ENCODE measurements around the gene BSN.

The BSN gene

DNA sequence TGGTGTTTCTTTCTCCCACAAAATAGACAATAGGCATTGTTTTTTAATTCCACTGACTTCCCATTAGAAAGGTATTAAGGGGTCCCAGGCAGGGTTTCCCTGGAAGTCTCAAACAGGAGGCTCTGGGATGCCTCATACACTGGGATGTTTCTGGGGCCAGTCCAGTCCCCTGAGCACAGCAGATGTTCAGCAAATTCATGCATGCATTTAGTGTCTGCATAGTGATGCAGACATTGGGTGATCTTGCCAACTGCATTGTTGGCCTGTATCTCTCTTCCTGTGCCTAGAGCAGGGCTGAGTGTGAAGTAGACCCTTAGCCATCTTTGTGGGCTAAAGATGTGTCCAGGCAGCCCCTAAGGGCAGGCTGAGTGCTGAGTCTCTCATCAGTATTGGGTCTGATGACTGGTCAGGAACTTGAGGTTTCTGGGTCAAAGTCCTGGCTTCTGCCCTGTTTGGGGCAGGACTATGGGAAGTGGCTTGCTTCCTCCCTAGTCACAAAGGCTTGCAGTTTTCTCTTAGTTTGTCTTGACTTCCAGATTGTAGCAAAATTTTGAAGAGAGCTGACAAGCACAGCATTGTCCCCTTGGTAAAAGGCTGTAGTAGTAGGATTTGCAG, 56.5 kb downstream of the BSN start:
- TF ChIP-seq YY1 (IDR thresholded peaks at IDR 0.05; ENCODE audit: low read depth) (no peak), ZBTB7A (IDR thresholded peaks at IDR 0.05; ENCODE audit: low read depth) (no peak), NFIC (IDR thresholded peaks at IDR 0.05) (no peak), CREB1 (IDR thresholded peaks at IDR 0.05; ENCODE audit: low read depth) (no peak), CEBPB (IDR thresholded peaks at IDR 0.05) (no peak), FOXM1 (IDR thresholded peaks at IDR 0.05; ENCODE audit: borderline replicate concordance, low read depth) (no peak), RAD21 (IDR thresholded peaks at IDR 0.05; ENCODE audit: low read depth) (no peak), TEAD4 (IDR thresholded peaks at IDR 0.05) (no peak), EP300 (IDR thresholded peaks at IDR 0.05; ENCODE audit: borderline replicate concordance) (no peak), TAF1 (IDR thresholded peaks at IDR 0.05; ENCODE audit: low read depth) (no peak), TCF12 (IDR thresholded peaks at IDR 0.05; ENCODE audit: low read depth) (no peak)
- TF ChIP-seq, protein P1, sequence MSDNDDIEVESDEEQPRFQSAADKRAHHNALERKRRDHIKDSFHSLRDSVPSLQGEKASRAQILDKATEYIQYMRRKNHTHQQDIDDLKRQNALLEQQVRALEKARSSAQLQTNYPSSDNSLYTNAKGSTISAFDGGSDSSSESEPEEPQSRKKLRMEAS (IDR thresholded peaks at IDR 0.05), result no peak
- TF ChIP-seq, protein P2, sequence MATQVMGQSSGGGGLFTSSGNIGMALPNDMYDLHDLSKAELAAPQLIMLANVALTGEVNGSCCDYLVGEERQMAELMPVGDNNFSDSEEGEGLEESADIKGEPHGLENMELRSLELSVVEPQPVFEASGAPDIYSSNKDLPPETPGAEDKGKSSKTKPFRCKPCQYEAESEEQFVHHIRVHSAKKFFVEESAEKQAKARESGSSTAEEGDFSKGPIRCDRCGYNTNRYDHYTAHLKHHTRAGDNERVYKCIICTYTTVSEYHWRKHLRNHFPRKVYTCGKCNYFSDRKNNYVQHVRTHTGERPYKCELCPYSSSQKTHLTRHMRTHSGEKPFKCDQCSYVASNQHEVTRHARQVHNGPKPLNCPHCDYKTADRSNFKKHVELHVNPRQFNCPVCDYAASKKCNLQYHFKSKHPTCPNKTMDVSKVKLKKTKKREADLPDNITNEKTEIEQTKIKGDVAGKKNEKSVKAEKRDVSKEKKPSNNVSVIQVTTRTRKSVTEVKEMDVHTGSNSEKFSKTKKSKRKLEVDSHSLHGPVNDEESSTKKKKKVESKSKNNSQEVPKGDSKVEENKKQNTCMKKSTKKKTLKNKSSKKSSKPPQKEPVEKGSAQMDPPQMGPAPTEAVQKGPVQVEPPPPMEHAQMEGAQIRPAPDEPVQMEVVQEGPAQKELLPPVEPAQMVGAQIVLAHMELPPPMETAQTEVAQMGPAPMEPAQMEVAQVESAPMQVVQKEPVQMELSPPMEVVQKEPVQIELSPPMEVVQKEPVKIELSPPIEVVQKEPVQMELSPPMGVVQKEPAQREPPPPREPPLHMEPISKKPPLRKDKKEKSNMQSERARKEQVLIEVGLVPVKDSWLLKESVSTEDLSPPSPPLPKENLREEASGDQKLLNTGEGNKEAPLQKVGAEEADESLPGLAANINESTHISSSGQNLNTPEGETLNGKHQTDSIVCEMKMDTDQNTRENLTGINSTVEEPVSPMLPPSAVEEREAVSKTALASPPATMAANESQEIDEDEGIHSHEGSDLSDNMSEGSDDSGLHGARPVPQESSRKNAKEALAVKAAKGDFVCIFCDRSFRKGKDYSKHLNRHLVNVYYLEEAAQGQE (IDR thresholded peaks at IDR 0.05; ENCODE audit: low read depth), result no peak
- TF ChIP-seq, protein P3, sequence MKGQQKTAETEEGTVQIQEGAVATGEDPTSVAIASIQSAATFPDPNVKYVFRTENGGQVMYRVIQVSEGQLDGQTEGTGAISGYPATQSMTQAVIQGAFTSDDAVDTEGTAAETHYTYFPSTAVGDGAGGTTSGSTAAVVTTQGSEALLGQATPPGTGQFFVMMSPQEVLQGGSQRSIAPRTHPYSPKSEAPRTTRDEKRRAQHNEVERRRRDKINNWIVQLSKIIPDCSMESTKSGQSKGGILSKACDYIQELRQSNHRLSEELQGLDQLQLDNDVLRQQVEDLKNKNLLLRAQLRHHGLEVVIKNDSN (IDR thresholded peaks at IDR 0.05), result no peak

DNA sequence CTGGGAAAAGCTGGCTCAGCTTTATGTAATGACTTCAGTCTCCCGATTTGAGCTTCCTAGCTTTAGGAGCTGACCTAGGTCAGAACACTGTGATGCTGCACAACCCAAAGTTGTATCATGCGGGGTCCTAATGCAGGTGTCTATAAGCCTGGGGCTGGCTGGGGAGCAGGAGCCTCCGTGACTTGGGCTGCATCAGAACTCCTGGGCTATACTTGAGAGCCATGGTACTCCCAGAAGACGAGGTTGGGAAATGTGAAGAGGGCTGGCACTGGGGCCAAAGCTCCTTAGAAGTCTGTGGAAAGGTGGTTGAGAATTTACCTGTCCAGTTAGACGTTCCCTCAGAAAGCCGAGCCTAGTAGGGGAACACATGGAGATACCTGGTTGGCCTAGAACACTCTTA, 57.0 kb downstream of the BSN start:
- TF ChIP-seq CREB1 (IDR thresholded peaks at IDR 0.05; ENCODE audit: low read depth) (no peak), RAD21 (IDR thresholded peaks at IDR 0.05; ENCODE audit: low read depth) (no peak), EGR1 (IDR thresholded peaks at IDR 0.05) (no peak), CEBPB (IDR thresholded peaks at IDR 0.05) (no peak), FOXM1 (IDR thresholded peaks at IDR 0.05; ENCODE audit: borderline replicate concordance, low read depth) (no peak), ZBTB7A (IDR thresholded peaks at IDR 0.05; ENCODE audit: low read depth) (no peak), TAF1 (IDR thresholded peaks at IDR 0.05; ENCODE audit: low read depth) (no peak), TCF12 (IDR thresholded peaks at IDR 0.05; ENCODE audit: low read depth) (no peak), YY1 (IDR thresholded peaks at IDR 0.05; ENCODE audit: low read depth) (no peak), NFIC (IDR thresholded peaks at IDR 0.05) (no peak), TEAD4 (IDR thresholded peaks at IDR 0.05) (no peak)
- TF ChIP-seq, protein P1 (IDR thresholded peaks at IDR 0.05), result no peak
- TF ChIP-seq, protein P3 (IDR thresholded peaks at IDR 0.05), result no peak
- TF ChIP-seq, protein P2 (IDR thresholded peaks at IDR 0.05; ENCODE audit: low read depth), result no peak

DNA sequence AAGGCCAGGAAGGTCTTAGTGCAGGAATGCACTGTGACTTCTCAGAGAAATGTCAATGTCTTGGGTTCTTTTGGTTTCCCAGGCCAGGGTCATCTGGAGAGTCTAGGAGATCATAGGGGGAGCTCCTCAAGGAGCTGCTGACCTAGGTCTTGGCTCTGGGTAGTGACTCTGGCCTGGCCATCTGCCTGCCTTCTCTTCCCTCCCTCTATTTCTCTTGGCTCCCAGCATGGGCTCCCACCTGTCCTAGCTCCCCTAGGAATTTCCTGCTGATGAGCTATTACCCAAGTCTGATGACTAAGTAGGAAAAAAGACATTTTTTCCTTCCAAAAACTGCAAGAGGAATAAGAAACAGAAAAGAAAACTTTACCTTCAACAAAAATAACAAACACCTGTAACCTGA, 57.4 kb downstream of the BSN start:
- TF ChIP-seq CEBPB (IDR thresholded peaks at IDR 0.05) (no peak), EP300 (IDR thresholded peaks at IDR 0.05; ENCODE audit: borderline replicate concordance) (no peak), ZBTB7A (IDR thresholded peaks at IDR 0.05; ENCODE audit: low read depth) (no peak), TEAD4 (IDR thresholded peaks at IDR 0.05) (no peak), EGR1 (IDR thresholded peaks at IDR 0.05) (no peak), TAF1 (IDR thresholded peaks at IDR 0.05; ENCODE audit: low read depth) (no peak), NFIC (IDR thresholded peaks at IDR 0.05) (no peak), TCF12 (IDR thresholded peaks at IDR 0.05; ENCODE audit: low read depth) (no peak), YY1 (IDR thresholded peaks at IDR 0.05; ENCODE audit: low read depth) (no peak), CREB1 (IDR thresholded peaks at IDR 0.05; ENCODE audit: low read depth) (no peak)
- TF ChIP-seq, protein P3 (IDR thresholded peaks at IDR 0.05), result no peak
- TF ChIP-seq, protein P1 (IDR thresholded peaks at IDR 0.05), result no peak
- TF ChIP-seq, protein P2 (IDR thresholded peaks at IDR 0.05; ENCODE audit: low read depth), result no peak
